Endodermal cell (in vitro differentiated cells): ENCODE measurements around the gene SERPINA3. TPM values are rescaled to one million over a fixed set of nuclear protein-coding genes. Genes with fewer than 3 reads are reported as not detected.

Experiments
- DNase-seq: peaks from one replicate; pipeline ENCODE4 v3.0.0-alpha.2; 2017
- H3K27ac ChIP-seq: 2 replicates; pipeline ENCODE4 v1.5.1; 2013; ENCODE audit warnings: mild to moderate bottlenecking, low read depth, low read length, moderate library complexity
- H3K27me3 ChIP-seq: 2 replicates; pipeline ENCODE4 v1.6.1; 2013; ENCODE audit warnings: mild to moderate bottlenecking, low read length, moderate library complexity; ENCODE audit not compliant: insufficient read depth, control insufficient read depth, poor library complexity, severe bottlenecking
- H3K36me3 ChIP-seq: 2 replicates; pipeline ENCODE4 v1.7.0; 2013; ENCODE audit warnings: mild to moderate bottlenecking, low read length, moderate library complexity; ENCODE audit not compliant: control insufficient read depth, insufficient read depth
- H3K4me1 ChIP-seq: one replicate; pipeline ENCODE4 v1.7.0; 2013; ENCODE audit warnings: low read length; ENCODE audit not compliant: control insufficient read depth, insufficient read depth
- H3K4me3 ChIP-seq: 2 replicates; pipeline ENCODE4 v1.5.1; 2013; ENCODE audit warnings: mild to moderate bottlenecking, low read length, moderate library complexity
- H3K9ac ChIP-seq: 2 replicates; pipeline ENCODE4 v1.6.1; 2013; ENCODE audit warnings: mild to moderate bottlenecking, low read length, moderate library complexity; ENCODE audit not compliant: poor library complexity, severe bottlenecking; ENCODE audit errors: extremely low read depth
- H3K9me3 ChIP-seq: 2 replicates; pipeline ENCODE4 v1.6.1; 2013; ENCODE audit warnings: mild to moderate bottlenecking, low read length, moderate library complexity; ENCODE audit not compliant: control insufficient read depth
- H3K27ac Mint-ChIP-seq: 2 replicates; pipeline ENCODE4 v1.8.0; 2020; ENCODE audit warnings: mixed read lengths
- H3K27me3 Mint-ChIP-seq: 2 replicates; pipeline ENCODE4 v1.8.0; 2021; ENCODE audit warnings: mild to moderate bottlenecking, mixed read lengths; ENCODE audit not compliant: insufficient read depth
- H3K36me3 Mint-ChIP-seq: 2 replicates; pipeline ENCODE4 v1.8.0; 2020; ENCODE audit warnings: low read depth, mixed read lengths
- H3K4me1 Mint-ChIP-seq: 2 replicates; pipeline ENCODE4 v1.8.0; 2020; ENCODE audit warnings: mixed read lengths
- H3K4me3 Mint-ChIP-seq: 2 replicates; pipeline ENCODE4 v1.8.0; 2020; ENCODE audit warnings: mild to moderate bottlenecking, moderate library complexity, mixed read lengths
- H3K9me3 Mint-ChIP-seq: 2 replicates; pipeline ENCODE4 v1.8.0; 2020; ENCODE audit warnings: mild to moderate bottlenecking, mixed read lengths
- WGBS, 2 experiments: methylation state at CpG; one replicate each; pipeline versions ENCODE4 v1.1.5 to v1.1.7; 2013; ENCODE audit warnings: missing lambda C conversion rate in 2 of 2, mixed read lengths in 1 of 2; ENCODE audit not compliant: insufficient coverage in 1 of 2, insufficient read length in 1 of 2; 5-methylcytosine and 5-hydroxymethylcytosine counted together
- total RNA-seq, 2 donors: library from RNA; stranded (reverse); fragmentation: NEBNext Ultra II Directional in 1 of 2; extraction: Animal tissue kit (Norgen Biotek cat#: 25700) in 1 of 2; gene quantifications; 2 replicates in 1 of 2; 3 replicates in 1 of 2; pipeline ENCODE4 v1.2.1, GENCODE V29; 2021
- TF ChIP-seq, protein P1 (sequence below): fragments of 200-600 bp; sonication (generic); conservative IDR thresholded peaks from 2 replicates; pipeline ENCODE4 v1.5.0; 2021; ENCODE audit warnings: antibody characterized with exemption, mild to moderate bottlenecking

SERPINA3 gene
- total RNA-seq, 2 donors from 2014 or later: 0.27 TPM; not detected in 1

DNA sequence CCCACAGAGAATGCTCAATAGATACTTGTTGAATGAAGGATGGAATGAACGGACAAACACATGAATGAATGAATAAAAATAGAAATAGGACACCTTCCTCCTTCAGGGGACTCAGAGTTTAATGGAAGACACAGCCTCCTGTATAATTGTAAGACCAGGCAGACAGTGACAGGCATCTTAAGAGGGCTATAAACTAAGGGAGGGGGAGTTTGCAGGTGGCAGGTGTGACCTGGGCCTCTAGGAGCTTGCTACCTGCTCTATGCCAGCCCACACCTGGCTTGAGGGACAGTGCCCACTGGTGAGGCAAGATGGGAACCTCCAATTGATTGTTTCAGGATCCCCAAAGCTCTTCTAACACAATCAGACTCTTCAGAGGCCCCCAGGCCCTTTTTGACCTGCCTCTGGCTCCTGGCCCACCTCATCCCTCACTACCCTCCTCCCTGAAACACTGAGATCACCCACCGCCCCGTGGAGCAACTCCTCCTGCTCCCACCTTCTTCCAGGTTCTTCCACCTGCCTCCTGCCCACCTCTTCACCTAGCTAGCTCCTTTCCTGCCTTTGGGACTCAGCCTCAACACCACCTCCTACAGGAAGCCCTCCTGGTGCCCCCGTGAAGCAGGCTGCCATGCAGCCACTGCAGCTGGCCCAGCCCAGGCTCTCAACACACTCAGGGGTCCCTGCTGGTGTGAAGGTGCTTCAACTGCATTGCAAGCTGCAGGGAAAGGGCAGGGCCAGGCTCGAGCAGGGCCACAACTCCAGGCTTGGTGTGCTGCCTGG, 9.4 kb downstream of the SERPINA3 start:
- Histone ChIP-seq H3K9ac (no peak overlapping the region), H3K27me3 (no peaks in the 10 kb centered on the region), H3K36me3 (no peaks in the 10 kb centered on the region), H3K4me3 (no peak overlapping the region), H3K9me3 (peaks cover 32% of the 10 kb centered on the region), H3K27ac (no peak overlapping the region), H3K4me1 (no peaks in the 10 kb centered on the region)
- Mint-ChIP-seq H3K4me3 (no peak overlapping the region), H3K9me3 (peaks cover 29% of the 10 kb centered on the region), H3K36me3 (no peaks in the 10 kb centered on the region), H3K27me3 (peaks cover 10% of the 10 kb centered on the region), H3K4me1 (no peaks in the 10 kb centered on the region), H3K27ac (no peak overlapping the region)
- TF ChIP-seq, protein P1, sequence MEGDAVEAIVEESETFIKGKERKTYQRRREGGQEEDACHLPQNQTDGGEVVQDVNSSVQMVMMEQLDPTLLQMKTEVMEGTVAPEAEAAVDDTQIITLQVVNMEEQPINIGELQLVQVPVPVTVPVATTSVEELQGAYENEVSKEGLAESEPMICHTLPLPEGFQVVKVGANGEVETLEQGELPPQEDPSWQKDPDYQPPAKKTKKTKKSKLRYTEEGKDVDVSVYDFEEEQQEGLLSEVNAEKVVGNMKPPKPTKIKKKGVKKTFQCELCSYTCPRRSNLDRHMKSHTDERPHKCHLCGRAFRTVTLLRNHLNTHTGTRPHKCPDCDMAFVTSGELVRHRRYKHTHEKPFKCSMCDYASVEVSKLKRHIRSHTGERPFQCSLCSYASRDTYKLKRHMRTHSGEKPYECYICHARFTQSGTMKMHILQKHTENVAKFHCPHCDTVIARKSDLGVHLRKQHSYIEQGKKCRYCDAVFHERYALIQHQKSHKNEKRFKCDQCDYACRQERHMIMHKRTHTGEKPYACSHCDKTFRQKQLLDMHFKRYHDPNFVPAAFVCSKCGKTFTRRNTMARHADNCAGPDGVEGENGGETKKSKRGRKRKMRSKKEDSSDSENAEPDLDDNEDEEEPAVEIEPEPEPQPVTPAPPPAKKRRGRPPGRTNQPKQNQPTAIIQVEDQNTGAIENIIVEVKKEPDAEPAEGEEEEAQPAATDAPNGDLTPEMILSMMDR: no peak
- no peak for DNase-seq
- WGBS, 2 experiments: 91 to 100% methylated on average over 2 to 5 of the region's 5 CpGs

DNA sequence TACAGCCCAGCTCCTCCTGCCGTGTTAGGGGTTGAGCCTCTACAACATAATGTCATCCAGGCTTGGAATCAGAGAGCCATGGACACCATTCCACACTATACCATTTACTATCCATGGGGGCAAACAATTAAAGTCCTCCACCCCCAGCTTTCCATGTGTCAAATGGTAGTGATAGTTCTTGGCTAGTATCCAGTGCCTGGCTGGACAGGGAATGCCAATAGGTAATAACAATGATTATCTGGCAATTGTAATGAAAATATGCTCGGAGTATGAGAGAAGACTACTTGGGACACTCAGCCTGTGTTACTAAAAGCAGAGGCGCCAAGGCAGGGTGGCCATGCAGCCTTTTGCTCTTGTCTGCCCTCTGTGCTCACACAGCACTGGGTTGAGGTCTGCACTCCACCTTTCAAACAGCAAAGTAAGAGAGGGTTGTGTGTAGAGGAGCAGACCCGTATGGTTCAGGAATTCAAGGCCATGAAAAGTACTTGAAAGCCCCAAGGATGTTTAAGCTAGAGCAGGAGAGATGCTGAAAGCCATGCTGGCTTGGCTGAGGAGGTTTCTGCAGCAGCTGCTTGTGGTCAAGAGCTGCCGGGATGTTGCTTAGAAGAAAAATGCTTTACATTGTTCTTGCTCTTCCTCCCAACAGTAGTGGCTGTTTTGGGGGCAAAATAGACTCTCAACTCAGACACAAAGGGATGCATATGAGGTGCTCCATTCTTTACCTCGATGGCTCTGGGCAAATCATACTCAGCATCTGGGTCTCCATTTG, 10.6 kb downstream of the SERPINA3 start:
- H3K9me3 ChIP-seq: peaks cover 22% of the 10 kb centered on the region
- no peaks in the 10 kb centered on the region for H3K36me3 Mint-ChIP-seq
- H3K4me1 ChIP-seq: no peaks in the 10 kb centered on the region
- H3K4me3 Mint-ChIP-seq: no peak overlapping the region
- no peak overlapping the region for H3K9ac ChIP-seq
- no peak overlapping the region for H3K4me3 ChIP-seq
- H3K27me3 ChIP-seq: no peaks in the 10 kb centered on the region
- DNase-seq: no peak
- H3K27ac ChIP-seq: no peak overlapping the region
- no peaks in the 10 kb centered on the region for H3K36me3 ChIP-seq
- peaks cover 18% of the 10 kb centered on the region for H3K9me3 Mint-ChIP-seq
- WGBS, 2 experiments: 82 to 83% methylated on average over 4 to 6 of the region's 6 CpGs
- H3K27ac Mint-ChIP-seq: no peak overlapping the region
- H3K27me3 Mint-ChIP-seq: peaks cover 14% of the 10 kb centered on the region
- H3K4me1 Mint-ChIP-seq: no peaks in the 10 kb centered on the region
- TF ChIP-seq, protein P1: no peak

DNA sequence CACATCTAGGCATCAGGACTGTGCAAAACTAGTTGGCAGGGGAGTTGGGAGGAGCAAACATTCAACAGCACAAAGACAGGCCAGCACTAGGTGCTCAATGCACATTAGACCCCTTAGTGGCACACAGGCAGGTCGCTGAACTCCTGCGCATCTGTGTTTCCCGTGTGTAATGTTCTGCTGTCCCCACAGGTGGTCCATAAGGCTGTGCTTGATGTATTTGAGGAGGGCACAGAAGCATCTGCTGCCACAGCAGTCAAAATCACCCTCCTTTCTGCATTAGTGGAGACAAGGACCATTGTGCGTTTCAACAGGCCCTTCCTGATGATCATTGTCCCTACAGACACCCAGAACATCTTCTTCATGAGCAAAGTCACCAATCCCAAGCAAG, 11.2 kb downstream of the SERPINA3 start:
- Mint-ChIP-seq H3K4me1 (no peaks in the 10 kb centered on the region), H3K27ac (no peak overlapping the region), H3K9me3 (peaks cover 12% of the 10 kb centered on the region), H3K27me3 (peaks cover 12% of the 10 kb centered on the region), H3K36me3 (no peaks in the 10 kb centered on the region), H3K4me3 (no peak overlapping the region)
- H3K9ac ChIP-seq: no peak overlapping the region
- 83 to 94% methylated on average over 2 to 4 of the region's 4 CpGs for WGBS, 2 experiments
- H3K36me3 ChIP-seq: no peaks in the 10 kb centered on the region
- H3K4me3 ChIP-seq: no peak overlapping the region
- H3K27me3 ChIP-seq: no peaks in the 10 kb centered on the region
- no peak for DNase-seq
- H3K9me3 ChIP-seq: peaks cover 16% of the 10 kb centered on the region
- TF ChIP-seq, protein P1: no peak
- no peak overlapping the region for H3K27ac ChIP-seq
- H3K4me1 ChIP-seq: no peaks in the 10 kb centered on the region
